Measurements from ENCODE around the gene CACTIN. TPM values are rescaled to one million over a fixed set of nuclear protein-coding genes. Genes with fewer than 3 reads are reported as not detected.

The CACTIN gene
- total and polyA plus RNA-seq, 2 of the 8 experiments (the other 6 are each of a cell fraction or from before 2014, with no cell fraction given) = 25.8 to 29.9 TPM

- TF ChIP-seq, protein P1, sequence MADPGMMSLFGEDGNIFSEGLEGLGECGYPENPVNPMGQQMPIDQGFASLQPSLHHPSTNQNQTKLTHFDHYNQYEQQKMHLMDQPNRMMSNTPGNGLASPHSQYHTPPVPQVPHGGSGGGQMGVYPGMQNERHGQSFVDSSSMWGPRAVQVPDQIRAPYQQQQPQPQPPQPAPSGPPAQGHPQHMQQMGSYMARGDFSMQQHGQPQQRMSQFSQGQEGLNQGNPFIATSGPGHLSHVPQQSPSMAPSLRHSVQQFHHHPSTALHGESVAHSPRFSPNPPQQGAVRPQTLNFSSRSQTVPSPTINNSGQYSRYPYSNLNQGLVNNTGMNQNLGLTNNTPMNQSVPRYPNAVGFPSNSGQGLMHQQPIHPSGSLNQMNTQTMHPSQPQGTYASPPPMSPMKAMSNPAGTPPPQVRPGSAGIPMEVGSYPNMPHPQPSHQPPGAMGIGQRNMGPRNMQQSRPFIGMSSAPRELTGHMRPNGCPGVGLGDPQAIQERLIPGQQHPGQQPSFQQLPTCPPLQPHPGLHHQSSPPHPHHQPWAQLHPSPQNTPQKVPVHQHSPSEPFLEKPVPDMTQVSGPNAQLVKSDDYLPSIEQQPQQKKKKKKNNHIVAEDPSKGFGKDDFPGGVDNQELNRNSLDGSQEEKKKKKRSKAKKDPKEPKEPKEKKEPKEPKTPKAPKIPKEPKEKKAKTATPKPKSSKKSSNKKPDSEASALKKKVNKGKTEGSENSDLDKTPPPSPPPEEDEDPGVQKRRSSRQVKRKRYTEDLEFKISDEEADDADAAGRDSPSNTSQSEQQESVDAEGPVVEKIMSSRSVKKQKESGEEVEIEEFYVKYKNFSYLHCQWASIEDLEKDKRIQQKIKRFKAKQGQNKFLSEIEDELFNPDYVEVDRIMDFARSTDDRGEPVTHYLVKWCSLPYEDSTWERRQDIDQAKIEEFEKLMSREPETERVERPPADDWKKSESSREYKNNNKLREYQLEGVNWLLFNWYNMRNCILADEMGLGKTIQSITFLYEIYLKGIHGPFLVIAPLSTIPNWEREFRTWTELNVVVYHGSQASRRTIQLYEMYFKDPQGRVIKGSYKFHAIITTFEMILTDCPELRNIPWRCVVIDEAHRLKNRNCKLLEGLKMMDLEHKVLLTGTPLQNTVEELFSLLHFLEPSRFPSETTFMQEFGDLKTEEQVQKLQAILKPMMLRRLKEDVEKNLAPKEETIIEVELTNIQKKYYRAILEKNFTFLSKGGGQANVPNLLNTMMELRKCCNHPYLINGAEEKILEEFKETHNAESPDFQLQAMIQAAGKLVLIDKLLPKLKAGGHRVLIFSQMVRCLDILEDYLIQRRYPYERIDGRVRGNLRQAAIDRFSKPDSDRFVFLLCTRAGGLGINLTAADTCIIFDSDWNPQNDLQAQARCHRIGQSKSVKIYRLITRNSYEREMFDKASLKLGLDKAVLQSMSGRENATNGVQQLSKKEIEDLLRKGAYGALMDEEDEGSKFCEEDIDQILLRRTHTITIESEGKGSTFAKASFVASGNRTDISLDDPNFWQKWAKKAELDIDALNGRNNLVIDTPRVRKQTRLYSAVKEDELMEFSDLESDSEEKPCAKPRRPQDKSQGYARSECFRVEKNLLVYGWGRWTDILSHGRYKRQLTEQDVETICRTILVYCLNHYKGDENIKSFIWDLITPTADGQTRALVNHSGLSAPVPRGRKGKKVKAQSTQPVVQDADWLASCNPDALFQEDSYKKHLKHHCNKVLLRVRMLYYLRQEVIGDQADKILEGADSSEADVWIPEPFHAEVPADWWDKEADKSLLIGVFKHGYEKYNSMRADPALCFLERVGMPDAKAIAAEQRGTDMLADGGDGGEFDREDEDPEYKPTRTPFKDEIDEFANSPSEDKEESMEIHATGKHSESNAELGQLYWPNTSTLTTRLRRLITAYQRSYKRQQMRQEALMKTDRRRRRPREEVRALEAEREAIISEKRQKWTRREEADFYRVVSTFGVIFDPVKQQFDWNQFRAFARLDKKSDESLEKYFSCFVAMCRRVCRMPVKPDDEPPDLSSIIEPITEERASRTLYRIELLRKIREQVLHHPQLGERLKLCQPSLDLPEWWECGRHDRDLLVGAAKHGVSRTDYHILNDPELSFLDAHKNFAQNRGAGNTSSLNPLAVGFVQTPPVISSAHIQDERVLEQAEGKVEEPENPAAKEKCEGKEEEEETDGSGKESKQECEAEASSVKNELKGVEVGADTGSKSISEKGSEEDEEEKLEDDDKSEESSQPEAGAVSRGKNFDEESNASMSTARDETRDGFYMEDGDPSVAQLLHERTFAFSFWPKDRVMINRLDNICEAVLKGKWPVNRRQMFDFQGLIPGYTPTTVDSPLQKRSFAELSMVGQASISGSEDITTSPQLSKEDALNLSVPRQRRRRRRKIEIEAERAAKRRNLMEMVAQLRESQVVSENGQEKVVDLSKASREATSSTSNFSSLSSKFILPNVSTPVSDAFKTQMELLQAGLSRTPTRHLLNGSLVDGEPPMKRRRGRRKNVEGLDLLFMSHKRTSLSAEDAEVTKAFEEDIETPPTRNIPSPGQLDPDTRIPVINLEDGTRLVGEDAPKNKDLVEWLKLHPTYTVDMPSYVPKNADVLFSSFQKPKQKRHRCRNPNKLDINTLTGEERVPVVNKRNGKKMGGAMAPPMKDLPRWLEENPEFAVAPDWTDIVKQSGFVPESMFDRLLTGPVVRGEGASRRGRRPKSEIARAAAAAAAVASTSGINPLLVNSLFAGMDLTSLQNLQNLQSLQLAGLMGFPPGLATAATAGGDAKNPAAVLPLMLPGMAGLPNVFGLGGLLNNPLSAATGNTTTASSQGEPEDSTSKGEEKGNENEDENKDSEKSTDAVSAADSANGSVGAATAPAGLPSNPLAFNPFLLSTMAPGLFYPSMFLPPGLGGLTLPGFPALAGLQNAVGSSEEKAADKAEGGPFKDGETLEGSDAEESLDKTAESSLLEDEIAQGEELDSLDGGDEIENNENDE (IDR thresholded peaks at IDR 0.05; ENCODE audit: insufficient replicate concordance, low read length) = no peak
- TF ChIP-seq CHD1 (IDR thresholded peaks at IDR 0.05; ENCODE audit: low read depth, low read length) (no peak), TAF7 (optimal IDR thresholded peaks at IDR 0.05; ENCODE audit: borderline replicate concordance, low read depth, low read length) (no peak)
These were observed 15.1 kb upstream of the CACTIN start (continued) for GRCh38 chr19:3641515-3642269.
